HG03139 (cell line): ENCODE measurements around the gene PPP2R2D.
A peak's percentile ranks its signal among the peaks of the same experiment; 100 is the strongest.

Source experiments
- ATAC-seq: cut with Tn5 transposase; IDR thresholded peaks from one replicate; pipeline ENCODE4 v1.9.1; 2021; ENCODE audit not compliant: unreplicated experiment

PPP2R2D gene

DNA sequence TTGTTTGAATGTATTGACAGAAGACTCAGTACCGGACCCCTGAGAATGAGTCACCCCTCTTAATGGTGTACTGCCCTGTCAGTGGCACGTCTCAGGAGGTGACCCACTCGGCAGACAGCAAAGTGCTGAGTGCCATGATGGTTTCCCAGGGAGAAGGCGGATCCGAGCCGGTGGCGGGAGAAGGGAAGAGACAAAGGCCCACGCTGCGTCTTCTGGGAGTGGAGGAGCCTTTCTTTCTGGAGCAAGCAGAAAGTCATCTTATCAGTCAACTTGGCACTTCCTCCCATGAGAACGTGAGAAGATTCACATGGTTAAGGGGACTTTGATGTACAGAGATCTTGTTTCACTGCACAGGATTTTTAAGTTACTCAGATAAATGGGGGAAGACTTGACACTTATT, 14.6 kb upstream of the PPP2R2D start:
- ATAC-seq = no peak

DNA sequence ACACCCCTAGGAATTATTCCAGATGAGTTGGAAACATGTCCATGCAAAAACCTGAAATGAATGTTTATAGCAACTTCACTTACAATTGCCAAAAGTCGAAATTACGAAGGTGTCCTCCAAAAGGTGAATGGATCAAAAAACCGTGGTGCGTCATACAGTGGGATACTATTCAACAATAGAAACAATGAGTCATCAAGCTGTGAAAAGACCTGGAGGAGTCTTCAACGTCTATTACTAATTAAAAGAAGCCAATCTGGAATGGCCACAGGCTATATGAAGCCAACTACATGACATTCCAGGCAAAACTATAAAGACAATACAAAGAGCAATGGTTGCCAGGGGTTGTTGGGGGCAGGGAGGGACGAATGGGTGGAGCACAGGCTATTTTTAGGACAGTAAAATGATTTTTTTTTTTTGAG, 12.6 kb upstream of the PPP2R2D start:
- ATAC-seq = no peak

DNA sequence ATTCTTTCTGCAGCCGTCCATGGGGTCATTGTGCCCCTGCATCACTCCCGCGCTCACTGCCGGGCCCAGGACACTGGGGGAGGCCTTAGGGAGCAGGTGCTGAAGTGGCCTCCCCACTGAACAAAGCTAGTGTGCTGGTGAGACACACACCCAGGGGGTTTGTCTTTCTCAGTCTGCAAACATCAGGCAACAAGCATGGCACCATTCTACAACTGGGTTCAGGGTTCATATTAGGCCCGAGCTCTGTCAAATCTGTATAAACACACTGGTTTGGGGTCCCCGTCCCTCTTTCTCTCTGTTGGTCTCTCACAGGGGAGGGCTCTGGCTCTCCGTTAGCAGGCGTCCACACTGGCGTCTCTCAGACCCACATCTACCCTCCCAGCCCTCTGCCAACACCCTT, 11.1 kb upstream of the PPP2R2D start:
- ATAC-seq = no peak

DNA sequence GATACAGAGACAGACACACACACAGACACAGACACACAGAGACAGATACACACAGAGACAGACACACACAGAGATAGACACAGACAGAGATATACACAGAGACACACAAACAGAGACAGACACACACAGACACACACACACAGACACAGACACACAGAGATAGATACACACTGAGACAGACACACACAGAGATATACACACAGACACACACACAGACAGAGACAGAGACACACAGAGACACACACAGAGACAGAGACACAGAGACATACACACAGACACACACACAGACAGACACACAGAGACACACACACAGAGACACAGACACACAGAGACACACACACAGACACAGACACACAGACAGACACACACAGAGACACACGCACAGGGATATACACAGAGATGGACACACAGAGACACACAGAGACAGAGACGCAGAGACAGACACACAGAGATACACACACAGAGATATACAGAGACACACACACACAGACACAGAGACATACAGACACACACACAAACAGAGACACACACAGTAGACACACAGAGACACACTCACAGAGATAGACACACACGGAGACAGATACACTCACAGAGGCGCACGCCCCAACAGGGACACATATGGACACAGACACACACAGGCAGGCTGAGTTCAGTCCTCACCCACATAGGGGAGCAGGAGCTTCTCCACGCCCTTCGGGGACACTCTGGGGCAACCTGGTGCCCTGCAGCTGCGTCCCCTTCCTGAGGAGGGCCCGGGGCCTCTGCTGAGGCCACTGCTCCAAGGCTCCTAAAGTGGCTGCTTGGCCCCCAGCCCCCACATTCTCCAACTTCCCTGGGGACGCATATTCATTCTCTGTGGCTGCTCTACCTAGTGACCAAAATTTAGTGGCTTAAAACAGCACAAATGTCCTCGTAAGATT, 10.3 kb upstream of the PPP2R2D start:
- ATAC-seq = no peak

DNA sequence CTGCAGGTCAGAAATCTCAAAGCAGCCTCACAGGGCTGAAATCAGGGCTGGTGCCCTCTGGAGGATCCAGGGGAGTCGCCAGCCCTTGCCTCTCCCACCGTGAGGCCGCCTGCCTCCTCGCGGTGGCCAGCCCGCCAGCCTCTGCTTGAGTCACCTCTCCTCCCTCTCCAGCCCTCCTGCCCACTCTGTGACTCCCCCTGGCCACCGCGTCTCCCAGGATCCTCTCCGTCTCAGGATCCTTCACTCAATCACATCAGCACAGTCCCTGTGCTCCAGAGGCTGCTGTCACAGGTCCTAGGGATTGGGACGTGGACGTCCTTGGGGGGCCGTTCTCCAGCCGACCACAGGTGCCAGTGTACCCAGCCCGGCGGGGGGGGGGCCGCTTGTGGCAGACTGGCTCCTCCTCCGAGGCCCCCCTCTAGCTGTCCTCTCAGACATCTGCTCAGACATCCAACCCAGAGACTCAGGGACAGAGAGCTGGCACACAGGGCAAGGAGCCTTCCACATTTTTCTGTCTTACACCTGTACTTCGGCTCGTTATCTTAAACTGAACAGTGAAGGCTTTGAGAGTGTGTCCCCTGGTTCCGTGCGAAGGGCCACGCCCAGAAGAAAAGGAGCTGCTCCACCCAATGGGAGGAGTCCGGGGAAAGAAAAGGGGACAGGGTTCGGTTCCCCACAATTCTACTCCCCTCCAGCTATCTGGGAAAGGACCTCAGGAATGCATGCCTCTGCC, 9.4 kb upstream of the PPP2R2D start:
- no peak for ATAC-seq

DNA sequence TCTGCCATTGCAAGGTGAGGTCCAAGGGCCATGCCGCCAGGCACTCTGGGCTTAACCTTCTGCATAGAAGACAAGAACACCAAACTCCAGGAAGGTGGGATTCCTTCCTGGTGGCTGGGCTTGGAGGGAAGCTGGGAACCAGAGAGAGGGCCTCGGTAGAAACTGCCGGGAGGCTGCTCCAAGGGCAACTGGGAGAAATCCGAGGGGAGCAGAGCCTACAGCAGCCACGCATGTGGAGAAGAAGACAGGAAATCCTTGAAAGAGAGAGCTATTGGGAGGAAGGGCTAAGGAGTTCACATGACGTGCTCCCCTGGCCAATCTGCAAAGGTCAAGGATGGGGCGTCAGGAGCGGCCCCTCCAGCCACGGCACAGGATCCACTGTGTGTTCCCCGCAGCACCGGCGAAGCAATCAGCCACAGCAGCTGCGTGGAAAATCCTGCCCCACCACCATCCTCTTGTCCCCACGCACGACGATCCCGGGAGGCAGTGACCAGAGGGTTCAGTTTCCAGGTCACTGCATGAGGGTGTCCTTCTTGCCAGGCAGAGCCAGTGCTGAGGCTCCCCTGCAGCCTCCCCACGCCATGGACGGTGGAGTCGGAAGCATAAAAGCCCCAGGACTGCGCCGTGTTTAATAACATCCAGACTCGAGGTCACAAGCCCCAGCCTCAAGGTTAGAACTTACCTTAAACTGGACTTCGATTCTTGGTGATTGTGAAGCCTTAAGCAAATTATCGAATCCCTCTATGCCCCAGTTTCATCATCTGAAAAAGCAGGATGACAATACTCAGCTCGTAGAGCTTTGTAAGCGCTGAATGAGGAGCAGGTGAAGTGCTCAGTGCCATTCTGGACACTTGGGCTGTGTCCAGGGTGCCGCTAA, 8.6 kb upstream of the PPP2R2D start:
- ATAC-seq = no peak

DNA sequence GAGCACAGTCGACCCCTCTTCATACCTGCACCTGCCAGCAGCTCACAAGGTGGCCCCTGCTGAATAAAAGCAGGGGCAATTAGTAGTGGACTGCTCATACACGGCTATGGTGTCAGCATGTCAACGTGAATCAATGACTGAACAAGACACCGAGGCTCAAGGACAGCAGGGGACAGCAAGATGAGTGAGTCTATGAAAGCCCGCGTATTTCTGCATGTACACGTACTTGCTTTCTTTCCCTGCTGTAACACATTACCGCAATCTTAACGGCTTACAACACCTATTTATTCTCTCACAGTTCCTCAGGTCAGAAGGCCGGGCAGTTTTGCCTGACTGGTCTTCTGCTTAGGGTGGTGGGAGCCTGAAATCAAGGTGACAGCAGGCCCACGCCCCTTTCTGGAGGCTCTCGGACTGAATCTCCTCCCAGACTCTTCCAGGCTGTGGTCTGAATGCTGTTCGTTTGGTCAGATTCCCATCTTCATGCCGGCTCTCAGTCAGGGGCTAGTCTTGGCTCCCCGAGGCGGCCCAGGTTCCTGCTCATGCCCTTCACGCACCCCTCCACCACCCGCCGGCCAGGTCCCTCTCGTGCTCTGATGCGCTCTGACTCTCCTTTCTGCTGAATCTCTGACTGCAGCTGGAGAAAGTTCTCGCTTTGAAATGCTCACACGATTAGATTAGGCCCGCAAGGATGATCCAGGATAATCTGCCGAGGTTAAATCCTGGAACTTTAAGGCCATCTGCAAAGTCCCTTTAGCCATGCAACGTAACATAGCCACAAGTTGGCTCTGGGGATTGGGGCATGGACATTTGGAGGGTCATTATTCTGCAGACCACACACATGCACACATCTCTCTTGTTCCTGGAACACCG, 7.8 kb upstream of the PPP2R2D start:
- ATAC-seq = no peak

DNA sequence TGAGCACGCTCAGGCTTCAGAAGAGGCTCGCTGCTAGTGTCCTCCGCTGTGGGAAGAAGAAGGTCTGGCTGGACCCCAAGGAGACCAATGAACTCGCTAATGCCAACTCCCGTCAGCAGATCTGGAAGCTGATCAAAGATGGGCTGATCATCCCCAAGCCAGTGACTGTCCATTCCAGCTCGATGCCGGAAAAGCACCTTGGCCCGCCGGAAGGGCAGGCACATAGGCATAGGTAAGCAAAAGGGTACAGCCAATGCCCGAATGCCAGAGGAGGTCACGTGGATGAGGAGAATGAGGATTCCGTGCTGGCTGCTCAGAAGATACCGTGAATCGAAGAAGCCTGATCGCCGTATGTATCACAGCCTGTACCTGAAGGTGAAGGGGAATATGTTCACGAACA, 5.7 kb upstream of the PPP2R2D start:
- no peak for ATAC-seq

DNA sequence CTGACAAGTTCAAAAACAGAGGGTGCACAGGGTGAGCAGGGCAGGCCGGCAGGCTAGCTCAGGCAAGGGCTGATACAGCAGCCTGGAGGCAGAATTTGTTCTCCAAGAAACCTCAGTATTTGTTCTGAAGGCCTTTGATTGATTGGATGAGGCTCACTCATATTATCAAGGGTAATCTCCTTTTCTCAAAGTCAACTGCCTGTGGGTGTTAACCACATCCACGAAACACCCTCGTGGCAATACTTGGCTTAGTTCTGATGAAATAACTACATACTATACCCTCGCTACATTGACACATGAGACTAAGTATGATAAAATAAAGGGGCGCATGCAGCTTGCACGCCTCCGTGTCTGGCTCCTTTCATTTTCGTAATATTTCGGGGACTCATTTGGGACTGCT, 4.4 kb upstream of the PPP2R2D start:
- ATAC-seq = no peak

DNA sequence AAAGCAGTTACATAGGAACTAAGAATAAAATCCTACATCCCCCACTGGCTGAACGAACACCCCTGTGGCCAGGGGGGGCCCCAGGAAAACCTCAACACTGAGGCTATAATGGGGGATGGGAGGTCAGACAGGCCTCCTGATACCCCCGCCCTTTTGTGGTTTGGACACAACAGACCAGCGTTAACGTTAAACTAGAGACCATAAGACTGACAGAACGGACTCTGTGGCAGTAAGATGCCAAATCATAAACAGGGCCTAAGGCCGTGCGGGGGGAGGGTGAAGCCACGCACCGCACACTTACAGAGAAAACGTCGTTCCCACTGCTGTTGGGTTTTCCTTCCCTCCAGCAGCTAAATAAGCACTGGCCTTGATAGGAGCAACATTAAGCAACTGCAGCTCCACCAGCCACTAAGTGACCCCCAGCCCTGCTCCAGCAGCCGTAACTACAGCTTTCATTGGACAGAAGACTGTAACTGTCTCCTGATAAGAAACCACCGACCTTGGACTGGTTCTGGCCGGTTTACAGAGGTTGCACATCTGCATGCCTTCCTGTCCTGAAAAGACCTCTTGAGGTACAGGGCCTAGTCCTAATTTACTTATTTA, 3.4 kb upstream of the PPP2R2D start:
- ATAC-seq = no peak

DNA sequence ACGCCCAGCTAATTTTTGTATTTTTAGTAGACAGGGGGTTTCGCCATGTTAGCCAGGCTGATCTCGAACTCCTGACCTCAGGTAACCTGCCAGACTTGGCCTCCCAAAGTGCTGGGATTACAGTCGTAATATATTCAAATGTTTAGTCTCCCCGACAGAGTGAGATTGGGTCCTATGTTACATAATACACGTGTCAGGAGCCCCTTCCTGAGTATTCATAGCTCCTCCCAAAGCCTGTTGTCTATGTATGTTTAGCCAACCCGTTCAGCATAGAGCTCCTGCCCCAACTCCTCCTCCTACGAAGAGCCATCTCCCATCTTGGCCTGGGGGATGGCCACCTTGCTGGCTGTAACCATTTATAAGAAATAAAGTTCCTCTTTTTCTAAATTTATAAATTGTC, 2.7 kb upstream of the PPP2R2D start:
- no peak for ATAC-seq

DNA sequence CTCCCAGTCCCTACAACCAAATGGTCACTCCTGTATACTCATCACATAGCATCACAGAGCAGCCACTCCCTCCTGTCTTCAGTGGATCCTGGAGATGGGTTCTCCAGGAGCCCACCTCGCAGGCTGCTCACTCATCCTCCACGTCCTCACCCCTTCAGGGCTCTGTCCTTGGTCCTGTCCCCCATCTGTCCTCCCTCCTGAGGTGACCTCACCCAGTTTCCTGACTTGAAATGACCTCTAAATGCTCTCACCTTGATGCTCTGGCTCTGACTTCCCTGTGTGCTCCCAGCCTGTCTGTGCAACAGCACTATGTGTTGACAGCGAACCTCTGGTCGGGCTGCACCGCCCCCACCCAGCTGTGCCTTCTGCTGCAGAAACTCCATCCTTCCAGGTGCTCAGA, 2.1 kb upstream of the PPP2R2D start:
- ATAC-seq = no peak

DNA sequence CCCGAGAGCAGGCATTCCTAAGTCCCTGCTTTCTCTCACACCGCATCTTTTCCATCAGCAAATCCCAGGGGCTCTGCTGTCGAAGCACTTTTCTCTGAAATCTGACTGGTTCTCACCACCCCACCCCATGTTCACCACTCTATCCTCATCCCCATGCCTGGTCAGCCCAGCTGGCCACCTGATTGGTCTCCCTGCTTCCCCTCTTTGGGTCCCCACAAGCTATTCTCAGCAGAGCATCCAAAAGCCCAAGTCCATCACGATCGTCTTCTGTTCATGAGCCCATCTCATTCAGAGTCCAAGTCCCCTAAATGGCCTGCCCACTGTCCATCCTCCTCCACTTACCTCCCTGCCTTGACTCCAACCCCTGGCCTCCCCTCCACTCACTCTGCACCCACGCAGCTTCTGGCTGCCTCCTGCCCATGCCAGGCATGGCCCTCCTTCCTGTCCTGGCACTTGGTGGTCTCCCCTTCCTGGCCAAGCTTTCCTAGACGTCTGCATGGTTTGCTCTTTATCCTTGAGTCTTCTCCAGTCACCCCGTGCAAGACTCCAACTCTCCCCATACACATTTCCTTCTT, 1.6 kb upstream of the PPP2R2D start:
- ATAC-seq = no peak

DNA sequence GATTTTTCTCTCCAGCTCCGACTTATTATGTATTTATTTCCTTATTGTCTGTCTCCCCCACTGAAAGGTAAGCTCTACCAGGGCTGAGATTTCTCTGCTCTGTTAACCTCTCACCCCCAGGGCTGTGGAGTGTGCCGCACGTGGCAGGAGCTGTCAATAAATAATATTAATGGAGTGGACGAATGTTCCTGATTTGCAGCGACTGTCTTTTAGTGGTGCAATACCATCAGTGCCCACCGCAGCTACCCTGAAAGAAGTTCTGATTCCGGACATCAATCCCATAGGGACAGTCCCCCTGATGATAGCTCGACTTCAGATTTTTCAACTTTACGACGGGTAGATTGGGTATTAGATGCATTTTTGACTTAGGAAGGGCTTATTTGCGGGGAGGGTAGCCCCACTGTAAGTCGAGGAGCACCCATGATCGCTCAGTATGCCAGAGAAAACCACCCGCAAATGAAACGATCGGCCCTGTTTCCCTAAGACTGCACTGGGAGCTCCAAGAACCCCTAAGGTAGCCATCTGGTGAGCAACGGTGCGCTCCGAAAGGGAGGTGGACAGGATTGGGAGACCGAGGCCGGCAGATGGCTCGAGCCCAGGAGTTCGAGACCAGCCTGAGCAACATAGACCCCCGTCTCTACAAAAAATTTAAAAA, 986 bp upstream of the PPP2R2D start:
- ATAC-seq = no peak

DNA sequence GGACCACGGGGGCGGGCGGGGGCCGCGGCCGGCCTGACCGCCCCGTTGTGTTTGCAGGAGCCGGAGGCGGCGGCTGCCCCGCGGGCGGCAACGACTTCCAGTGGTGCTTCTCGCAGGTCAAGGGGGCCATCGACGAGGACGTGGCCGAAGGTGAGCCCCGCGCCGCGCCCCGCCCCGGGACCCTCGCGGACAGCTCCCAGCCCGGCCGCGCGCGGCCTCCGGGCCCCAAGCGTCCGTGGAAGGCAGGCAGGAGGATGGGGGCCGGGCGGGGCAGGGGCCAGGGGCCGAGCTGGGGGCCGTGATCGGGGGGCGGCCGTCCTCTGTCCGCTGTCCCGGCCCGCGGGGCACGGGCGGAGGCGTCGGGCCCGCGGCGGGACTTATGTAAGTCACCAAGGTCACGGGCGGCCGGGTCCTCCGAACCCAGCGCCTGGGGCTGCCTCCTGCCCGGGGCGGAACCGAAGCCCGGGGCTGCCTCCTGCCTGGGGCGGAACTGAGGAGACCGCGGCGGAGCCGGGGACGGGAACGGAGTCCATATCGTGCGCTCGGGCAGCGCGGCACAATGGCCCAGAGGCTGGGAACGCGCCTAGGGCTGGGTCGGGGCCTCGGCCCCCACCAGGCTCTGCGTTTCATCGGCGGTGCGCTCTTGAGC, 497 bp downstream of the PPP2R2D start:
- ATAC-seq = peak; percentile 28

DNA sequence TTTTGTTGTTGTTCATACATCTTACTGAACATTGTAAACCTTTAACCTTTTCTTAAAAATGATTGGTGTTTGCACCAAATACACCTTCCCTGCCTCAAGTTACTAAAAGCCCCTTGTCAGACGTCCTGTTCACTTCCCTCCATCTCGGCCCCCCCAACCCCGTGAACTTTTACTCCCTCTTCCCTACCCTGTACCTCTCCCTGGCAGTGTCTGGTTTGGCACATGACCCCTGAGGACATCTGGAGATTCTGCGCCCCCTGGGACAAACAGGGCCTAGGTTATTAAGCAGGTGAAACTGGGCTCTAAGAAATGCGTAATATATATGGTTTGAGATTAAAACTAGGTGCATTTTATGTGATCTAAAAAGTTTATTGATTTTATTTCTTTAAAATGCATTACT, 1.4 kb downstream of the PPP2R2D start:
- ATAC-seq = no peak

DNA sequence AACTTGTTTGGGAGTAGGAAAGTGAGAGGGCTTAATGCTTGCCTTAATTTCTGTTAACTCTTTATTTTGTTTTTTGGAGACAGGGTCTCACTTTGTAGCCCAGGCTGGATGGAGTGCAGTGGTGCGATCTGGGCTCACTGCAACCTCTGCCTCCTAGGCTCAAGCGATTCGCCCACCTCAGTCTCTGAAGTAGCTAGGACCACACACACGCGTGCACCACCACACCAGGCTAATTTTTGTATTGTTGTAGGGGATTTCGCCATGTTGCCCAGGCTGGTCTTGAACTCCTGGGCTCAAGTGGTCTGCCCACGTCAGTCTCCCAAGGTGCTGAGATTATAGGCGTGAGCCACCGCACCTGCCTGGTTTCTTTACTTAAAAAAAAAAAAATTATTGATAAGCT, 1.9 kb downstream of the PPP2R2D start:
- ATAC-seq = no peak

DNA sequence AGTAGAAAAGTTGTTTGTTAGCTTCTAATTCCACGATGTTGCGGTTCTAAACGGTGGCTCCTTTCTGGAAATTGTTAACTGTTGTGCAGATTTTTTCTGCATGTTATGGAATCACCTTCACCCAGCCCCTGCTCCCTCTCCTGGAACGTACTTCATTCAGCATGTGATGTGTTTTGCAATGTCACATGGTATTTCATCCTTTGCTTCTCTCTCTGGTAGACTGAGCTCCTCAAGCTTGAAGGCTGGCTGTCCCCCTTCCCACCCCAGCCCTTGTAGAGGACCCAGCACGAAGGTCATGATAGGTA, 4.4 kb downstream of the PPP2R2D start:
- no peak for ATAC-seq
